A673 (cell line): ENCODE data around the gene RALGPS1.

ENCODE experiments used
- CTCF ChIP-seq: fragments of 300-800, 200-600 bp; sonication (generic); conservative IDR thresholded peaks from 2 replicates; pipeline ENCODE4 v1.5.1; 2017; ENCODE audit warnings: low read depth, mild to moderate bottlenecking, antibody characterized with exemption, low read length, moderate library complexity, mixed read lengths
- EZH2 ChIP-seq: fragments of 200-600 bp; sonication (generic); IDR thresholded peaks from 2 replicates; pipeline ENCODE4 v1.6.1; 2017; ENCODE audit warnings: borderline replicate concordance, low read depth, mild to moderate bottlenecking, mixed read lengths, antibody characterized with exemption, low read length; ENCODE audit not compliant: poor library complexity, severe bottlenecking

GRCh38 chr9:127176631-127177030 lies 262.0 kb downstream of the RALGPS1 start:
- TF ChIP-seq CTCF (no peak), EZH2 (no peak)
